Dendritic cell treated with granulocyte-macrophage colony-stimulating factor and Interleukin-4, amounts not matched to agents 40 ng/mL and 50 ng/mL, for 4 days (primary cell): ENCODE measurements around the gene DGKG.

ENCODE experiments used
- H3K27ac Mint-ChIP-seq: one replicate; pipeline ENCODE4 v1.8.0; 2022; ENCODE audit warnings: mild to moderate bottlenecking, mixed read lengths
- H3K27me3 Mint-ChIP-seq: one replicate; pipeline ENCODE4 v1.8.0; 2022; ENCODE audit warnings: mild to moderate bottlenecking, mixed read lengths
- H3K36me3 Mint-ChIP-seq: one replicate; pipeline ENCODE4 v1.8.0; 2022; ENCODE audit warnings: low read depth, mixed read lengths
- H3K4me1 Mint-ChIP-seq: one replicate; pipeline ENCODE4 v1.8.0; 2022; ENCODE audit warnings: low read depth, mixed read lengths
- H3K4me3 Mint-ChIP-seq: one replicate; pipeline ENCODE4 v1.8.0; 2022; ENCODE audit warnings: mild to moderate bottlenecking, moderate library complexity, mixed read lengths
- H3K9me3 Mint-ChIP-seq: one replicate; pipeline ENCODE4 v1.8.0; 2022; ENCODE audit warnings: mixed read lengths
- intact Hi-C: fragments of 100-400 bp; cut with micrococcal nuclease; formaldehyde crosslinking; loops from one replicate; pipeline ENCODE4 v1.15.0; 2022

The DGKG gene

DNA sequence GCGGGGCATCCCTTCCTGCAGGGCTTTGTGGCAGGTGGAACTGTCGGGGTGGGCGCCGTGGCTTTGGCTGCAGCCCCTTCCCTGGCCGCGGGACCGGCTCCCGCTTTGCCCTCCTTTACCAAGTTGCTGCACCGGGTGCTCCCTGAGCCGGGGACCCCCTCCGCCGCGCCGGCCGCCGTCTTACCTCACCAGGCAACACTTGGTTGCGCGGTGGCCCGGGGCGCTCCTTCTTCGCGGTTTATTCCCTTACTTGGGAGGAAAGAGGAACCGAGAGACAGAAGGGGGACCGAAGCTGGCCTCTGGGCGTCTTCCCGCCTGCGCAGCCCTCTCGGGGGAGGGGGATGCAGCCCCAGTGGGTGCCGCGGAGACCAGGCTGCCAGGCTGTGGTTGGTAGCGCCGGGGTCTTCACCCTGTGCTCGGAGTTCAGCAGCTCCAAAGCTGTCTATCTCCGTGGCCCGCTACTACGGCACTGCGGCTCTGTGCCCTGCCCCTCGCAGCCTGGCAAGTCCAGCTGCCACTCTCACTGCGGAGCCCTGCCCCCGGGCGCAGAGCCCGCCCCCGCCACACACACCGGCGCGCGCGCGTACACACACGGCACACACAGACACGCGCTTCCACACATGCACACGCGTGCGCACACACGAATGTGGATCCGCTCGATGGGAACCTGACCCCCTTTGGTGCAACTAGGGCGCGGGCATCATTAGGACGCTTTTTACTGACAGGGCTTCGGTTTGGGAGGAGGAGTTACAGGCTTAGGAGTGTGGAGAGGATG, at the start of gene DGKG:
TSS of gene DGKG (minus strand) at position 473 of the 775 bp plus-strand sequence. CDS start 41,775 bp downstream, outside the sequence.
- intact Hi-C loops, result loop anchor here (1.0 kb wide), 1 partner anchor 20 kb away; no protein-coding TSS in a partner anchor
- Mint-ChIP-seq H3K9me3 (no peaks in the 10 kb centered on the region), H3K27me3 (peaks cover 27% of the 10 kb centered on the region), H3K4me3 (peak within 1 kb of the TSS; percentile 87), H3K4me1 (peaks cover 79% of the 10 kb centered on the region), H3K27ac (peak within 1 kb of the TSS; percentile 48), H3K36me3 (no peaks in the 10 kb centered on the region)

- H3K9me3 Mint-ChIP-seq, result no peaks in the 10 kb centered on the region
- peaks cover 24% of the 10 kb centered on the region for H3K4me1 Mint-ChIP-seq
- H3K36me3 Mint-ChIP-seq, result no peaks in the 10 kb centered on the region
- H3K27ac Mint-ChIP-seq, result no peak overlapping the region
- H3K27me3 Mint-ChIP-seq, result peaks cover 14% of the 10 kb centered on the region
- intact Hi-C loops, result no loop called here
- H3K4me3 Mint-ChIP-seq, result no peak overlapping the region
These were observed 49.1 kb upstream of the DGKG start for GRCh38 chr3:186411089-186411488.

DNA sequence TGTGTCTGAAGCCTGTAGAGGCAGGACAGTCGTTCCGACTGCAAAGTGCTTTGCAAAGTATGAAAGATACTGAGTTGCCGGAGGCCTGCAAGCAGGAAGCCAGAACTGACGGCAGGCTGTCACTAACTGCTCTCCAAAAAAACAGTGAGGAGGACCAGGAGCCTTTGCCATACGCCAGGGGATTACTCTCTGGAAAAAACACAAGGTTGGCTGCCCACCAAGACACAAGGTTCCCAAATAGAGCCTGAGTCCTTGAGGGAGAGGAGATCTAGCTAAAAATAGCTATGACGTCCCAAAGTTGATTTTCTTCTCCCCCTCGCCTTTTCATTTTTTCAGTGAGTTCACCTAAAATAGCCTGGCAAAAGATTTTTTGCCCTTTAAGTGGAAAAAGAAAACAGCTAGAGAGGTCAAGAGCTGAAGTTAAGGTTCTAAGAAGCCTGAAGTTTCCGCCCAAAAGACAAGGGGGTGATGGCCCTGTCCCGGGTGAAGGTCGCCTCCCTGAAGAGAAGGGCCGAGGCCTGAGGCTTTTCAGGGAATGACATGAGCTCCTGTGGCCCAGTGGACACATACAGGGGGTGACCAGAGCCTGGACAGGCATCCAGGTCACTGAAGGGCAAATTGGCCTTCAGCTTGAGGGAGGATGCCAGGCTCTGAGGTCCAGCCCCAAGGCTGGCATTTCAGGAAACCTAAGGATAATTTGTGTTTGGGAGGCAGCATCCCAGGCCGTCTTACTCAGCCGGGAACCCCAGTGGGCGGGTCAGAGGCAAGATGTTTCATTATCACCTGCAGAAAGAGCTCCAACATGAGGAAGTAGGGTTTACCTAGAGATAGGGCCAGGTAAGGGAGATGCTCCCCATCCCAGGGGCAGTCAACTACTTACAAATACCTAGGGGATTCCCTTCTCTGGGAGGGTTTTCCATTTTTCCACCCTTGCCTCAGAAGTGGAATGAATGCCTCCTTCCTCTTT, 44.9 kb upstream of the DGKG start:
- Mint-ChIP-seq H3K4me1 (no peaks in the 10 kb centered on the region), H3K27ac (no peak overlapping the region), H3K4me3 (no peak overlapping the region), H3K9me3 (no peaks in the 10 kb centered on the region), H3K27me3 (peaks cover 5% of the 10 kb centered on the region), H3K36me3 (no peaks in the 10 kb centered on the region)
- intact Hi-C loops, result no loop called here

DNA sequence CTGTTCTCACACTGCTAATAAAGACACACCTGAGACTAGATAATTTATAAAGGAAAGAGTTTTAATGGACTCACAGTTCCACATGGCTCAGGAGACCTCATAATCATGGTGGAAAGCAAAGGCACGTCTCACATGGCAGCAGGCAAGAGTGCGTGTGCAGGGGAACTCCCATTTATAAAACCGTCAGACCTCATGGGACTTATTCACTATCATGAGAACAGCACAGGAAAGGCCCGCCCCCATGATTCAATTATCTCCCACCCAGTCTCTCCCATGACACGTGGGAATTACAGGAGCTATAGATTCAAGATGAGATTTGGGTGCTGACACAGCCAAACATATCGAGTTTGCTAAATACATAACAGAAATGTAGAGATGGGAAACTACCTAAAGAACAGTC, 39.5 kb upstream of the DGKG start:
- no peaks in the 10 kb centered on the region for H3K36me3 Mint-ChIP-seq
- no peak overlapping the region for H3K4me3 Mint-ChIP-seq
- no peak overlapping the region for H3K27ac Mint-ChIP-seq
- H3K4me1 Mint-ChIP-seq, result no peaks in the 10 kb centered on the region
- intact Hi-C loops, result no loop called here
- H3K9me3 Mint-ChIP-seq, result no peaks in the 10 kb centered on the region
- no peaks in the 10 kb centered on the region for H3K27me3 Mint-ChIP-seq

DNA sequence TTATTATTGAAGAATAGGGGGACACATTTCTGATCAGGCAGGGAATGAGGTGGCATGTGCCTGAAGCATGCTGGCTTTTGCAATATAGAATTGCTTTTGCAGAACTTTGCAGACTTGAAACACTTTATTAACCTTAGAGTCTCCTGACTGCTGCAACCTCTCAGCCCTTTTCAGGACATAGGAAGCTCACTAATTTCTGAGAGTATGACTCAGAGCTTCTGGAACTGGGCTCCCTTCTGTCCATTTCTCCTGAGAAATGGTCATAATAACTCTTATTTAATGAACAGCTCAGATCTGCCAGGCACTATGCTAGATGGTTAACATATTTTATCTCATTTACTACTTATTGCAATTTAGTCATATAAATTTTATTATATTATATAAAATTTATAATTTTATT, 38.6 kb upstream of the DGKG start:
- Mint-ChIP-seq H3K9me3 (no peaks in the 10 kb centered on the region), H3K4me3 (no peak overlapping the region), H3K4me1 (no peaks in the 10 kb centered on the region), H3K36me3 (no peaks in the 10 kb centered on the region), H3K27ac (no peak overlapping the region), H3K27me3 (no peaks in the 10 kb centered on the region)
- intact Hi-C loops, result no loop called here

GRCh38 chr3:186400026-186400425, 38.0 kb upstream of the DGKG start:
- H3K4me1 Mint-ChIP-seq, result no peaks in the 10 kb centered on the region
- H3K27ac Mint-ChIP-seq, result no peak overlapping the region
- intact Hi-C loops, result no loop called here
- H3K9me3 Mint-ChIP-seq, result no peaks in the 10 kb centered on the region
- no peak overlapping the region for H3K4me3 Mint-ChIP-seq
- H3K27me3 Mint-ChIP-seq, result no peaks in the 10 kb centered on the region
- H3K36me3 Mint-ChIP-seq, result no peaks in the 10 kb centered on the region

- peaks cover 7% of the 10 kb centered on the region for H3K9me3 Mint-ChIP-seq
- no peaks in the 10 kb centered on the region for H3K4me1 Mint-ChIP-seq
- no peak overlapping the region for H3K27ac Mint-ChIP-seq
- no peaks in the 10 kb centered on the region for H3K27me3 Mint-ChIP-seq
- H3K4me3 Mint-ChIP-seq, result no peak overlapping the region
- intact Hi-C loops, result no loop called here
- no peaks in the 10 kb centered on the region for H3K36me3 Mint-ChIP-seq
These were observed 32.7 kb upstream of the DGKG start for GRCh38 chr3:186394566-186395217.

GRCh38 chr3:186386883-186387560, 25.0 kb upstream of the DGKG start:
- H3K27ac Mint-ChIP-seq, result no peak overlapping the region
- no peak overlapping the region for H3K4me3 Mint-ChIP-seq
- H3K9me3 Mint-ChIP-seq, result no peaks in the 10 kb centered on the region
- intact Hi-C loops, result no loop called here
- no peaks in the 10 kb centered on the region for H3K27me3 Mint-ChIP-seq
- no peaks in the 10 kb centered on the region for H3K36me3 Mint-ChIP-seq
- no peaks in the 10 kb centered on the region for H3K4me1 Mint-ChIP-seq

DNA sequence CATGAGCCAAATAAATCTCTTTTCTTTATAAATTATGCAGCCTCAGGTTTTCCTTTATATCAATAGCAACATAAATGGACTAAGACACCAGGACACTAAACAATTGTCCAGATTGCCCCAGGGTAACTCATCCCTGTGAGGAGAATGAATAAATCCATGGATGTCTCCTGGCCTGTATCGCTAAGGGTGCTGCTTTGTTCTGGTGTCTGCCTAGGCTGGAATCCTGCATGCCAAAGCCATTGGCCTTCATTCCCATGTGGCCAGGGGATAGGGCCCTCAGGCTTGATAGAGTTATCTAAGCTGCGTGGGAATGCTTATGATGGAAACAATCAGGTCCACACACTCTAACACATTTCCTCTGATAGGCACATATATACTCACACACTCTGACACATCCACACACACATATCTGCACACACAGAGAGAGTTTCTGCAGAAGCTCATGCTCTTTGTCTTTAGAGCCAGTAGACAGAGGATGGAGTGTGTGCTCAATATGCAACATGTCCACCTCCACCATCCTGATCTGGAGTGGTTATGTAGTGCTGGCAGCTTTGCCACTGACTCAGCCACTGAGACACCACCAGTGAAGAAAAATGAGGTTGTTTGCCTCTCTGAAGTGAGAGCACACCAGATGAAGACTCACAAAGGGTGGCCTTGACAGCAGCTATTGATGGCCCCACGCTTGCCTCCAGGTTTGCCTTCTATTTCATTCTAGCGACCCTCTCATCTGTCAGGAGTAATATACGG, 24.0 kb upstream of the DGKG start:
- Mint-ChIP-seq H3K4me3 (no peak overlapping the region), H3K27ac (no peak overlapping the region), H3K9me3 (no peaks in the 10 kb centered on the region), H3K36me3 (no peaks in the 10 kb centered on the region), H3K4me1 (no peaks in the 10 kb centered on the region), H3K27me3 (no peaks in the 10 kb centered on the region)
- intact Hi-C loops, result no loop called here

GRCh38 chr3:186383026-186383993, 21.3 kb upstream of the DGKG start:
- intact Hi-C loops, result no loop called here
- H3K27ac Mint-ChIP-seq, result no peak overlapping the region
- H3K36me3 Mint-ChIP-seq, result no peaks in the 10 kb centered on the region
- H3K9me3 Mint-ChIP-seq, result no peaks in the 10 kb centered on the region
- H3K4me3 Mint-ChIP-seq, result no peak overlapping the region
- H3K4me1 Mint-ChIP-seq, result no peaks in the 10 kb centered on the region
- H3K27me3 Mint-ChIP-seq, result no peaks in the 10 kb centered on the region

DNA sequence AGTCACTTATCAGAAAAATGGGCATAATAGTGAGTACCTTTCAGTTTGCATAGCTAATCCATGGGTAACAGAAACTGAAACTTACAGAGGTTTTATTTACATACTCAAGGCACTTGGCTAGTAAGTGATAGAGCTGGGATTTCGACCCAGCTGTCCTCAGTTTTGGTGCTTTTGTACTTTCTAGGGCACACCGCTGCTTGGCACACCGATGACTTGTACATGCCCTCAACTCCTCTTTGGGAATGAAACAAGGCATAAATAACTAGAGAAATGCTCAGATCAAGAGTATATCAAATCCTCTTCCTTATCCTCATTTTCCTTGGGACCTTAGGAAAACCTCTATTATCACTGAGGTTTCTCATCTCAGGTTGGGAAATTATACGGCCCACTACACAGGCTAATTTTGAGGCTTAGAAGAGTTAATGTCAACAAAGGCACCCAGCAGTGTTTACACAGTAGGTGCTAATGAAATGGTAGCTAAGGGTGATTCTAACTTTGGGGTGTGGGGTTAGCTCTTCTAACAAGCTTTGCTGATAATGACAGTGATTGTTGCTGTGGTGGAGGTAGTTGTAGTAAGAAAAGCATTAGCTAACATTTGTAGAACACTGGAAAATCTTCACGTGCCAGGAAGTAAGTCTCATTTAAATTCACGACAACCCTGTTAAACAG, 20.3 kb upstream of the DGKG start:
- intact Hi-C loops, result no loop called here
- H3K9me3 Mint-ChIP-seq, result no peaks in the 10 kb centered on the region
- no peak overlapping the region for H3K27ac Mint-ChIP-seq

More for the DNA sequence above, 20.3 kb upstream of the DGKG start:
- no peaks in the 10 kb centered on the region for H3K36me3 Mint-ChIP-seq
- no peaks in the 10 kb centered on the region for H3K4me1 Mint-ChIP-seq
- no peak overlapping the region for H3K4me3 Mint-ChIP-seq
- H3K27me3 Mint-ChIP-seq, result no peaks in the 10 kb centered on the region
